ENCODE measurements around the gene CLEC7A. TPM values are rescaled to one million over a fixed set of nuclear protein-coding genes. Genes with fewer than 3 reads are reported as not detected.

Gene CLEC7A
- total and polyA plus RNA-seq, 11 donors: 0.83 to 31.5 (median 1.9) TPM

DNA sequence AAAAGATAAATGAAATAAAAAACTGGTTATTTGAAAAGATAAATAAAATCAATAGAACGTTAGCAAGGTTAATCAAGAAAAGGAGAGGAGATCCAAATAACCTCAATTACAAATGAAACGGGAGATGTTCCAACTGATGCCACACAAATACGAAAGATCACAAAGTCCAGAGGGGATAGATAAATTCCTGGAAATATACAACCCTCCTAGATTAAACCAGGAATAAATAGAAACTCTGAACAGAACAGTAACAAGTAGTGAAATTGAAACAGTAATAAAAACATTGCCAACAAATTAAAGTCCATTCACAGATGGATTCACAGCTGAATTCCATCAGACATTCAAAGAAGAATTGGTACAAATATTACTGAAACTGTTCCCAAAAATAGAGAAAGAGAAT lies 43.6 kb downstream of the CLEC7A start:
- H3K27ac ChIP-seq: no peak overlapping the region
- no peak overlapping the region for H3K4me3 ChIP-seq
- peaks cover 0 to 16% (median 9%) of the 10 kb centered on the region in 12 donors for H3K9me3 ChIP-seq
- peaks cover 0 to 5% (median 0%) of the 10 kb centered on the region in 9 donors for H3K36me3 ChIP-seq
- DNase-seq (no peak), ATAC-seq (no peak)
- H3K4me1 ChIP-seq: peaks cover 0 to 39% (median 0%) of the 10 kb centered on the region in 12 donors
- TF ChIP-seq POLR2A (IDR thresholded peaks at IDR 0.05): no peak
- TF ChIP-seq, protein P1, sequence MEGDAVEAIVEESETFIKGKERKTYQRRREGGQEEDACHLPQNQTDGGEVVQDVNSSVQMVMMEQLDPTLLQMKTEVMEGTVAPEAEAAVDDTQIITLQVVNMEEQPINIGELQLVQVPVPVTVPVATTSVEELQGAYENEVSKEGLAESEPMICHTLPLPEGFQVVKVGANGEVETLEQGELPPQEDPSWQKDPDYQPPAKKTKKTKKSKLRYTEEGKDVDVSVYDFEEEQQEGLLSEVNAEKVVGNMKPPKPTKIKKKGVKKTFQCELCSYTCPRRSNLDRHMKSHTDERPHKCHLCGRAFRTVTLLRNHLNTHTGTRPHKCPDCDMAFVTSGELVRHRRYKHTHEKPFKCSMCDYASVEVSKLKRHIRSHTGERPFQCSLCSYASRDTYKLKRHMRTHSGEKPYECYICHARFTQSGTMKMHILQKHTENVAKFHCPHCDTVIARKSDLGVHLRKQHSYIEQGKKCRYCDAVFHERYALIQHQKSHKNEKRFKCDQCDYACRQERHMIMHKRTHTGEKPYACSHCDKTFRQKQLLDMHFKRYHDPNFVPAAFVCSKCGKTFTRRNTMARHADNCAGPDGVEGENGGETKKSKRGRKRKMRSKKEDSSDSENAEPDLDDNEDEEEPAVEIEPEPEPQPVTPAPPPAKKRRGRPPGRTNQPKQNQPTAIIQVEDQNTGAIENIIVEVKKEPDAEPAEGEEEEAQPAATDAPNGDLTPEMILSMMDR (IDR thresholded peaks at IDR 0.05): no peak
- intact Hi-C loops (cut with DNase I): no loop called here
- no peaks in the 10 kb centered on the region for H3K27me3 ChIP-seq
- 83 to 93% (median 85%) methylated on average over 3 of the region's 3 CpGs for WGBS, 4 donors

DNA sequence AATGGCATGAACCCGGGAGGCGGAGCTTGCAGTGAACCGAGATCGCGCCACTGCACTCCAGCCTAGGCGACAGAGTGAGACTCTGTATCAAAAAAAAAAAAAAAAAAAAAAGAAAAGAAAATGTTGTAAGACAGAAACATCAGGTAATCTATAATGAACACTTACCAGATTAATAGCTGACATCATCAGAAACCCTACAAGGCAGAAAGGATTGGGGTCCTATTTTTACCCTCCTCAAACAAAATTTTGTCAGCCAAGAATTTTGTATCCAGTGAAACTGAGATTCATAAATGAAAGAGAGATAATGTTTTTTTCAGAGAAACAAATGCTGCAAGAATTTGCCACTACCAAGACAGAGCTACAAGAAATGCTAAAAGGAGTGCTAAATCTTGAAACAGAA lies 45.3 kb downstream of the CLEC7A start:
- WGBS, 4 donors: 80 to 94% (median 90%) methylated on average over 6 of the region's 6 CpGs
- Histone ChIP-seq H3K27me3 (no peaks in the 10 kb centered on the region), H3K27ac (no peak overlapping the region), H3K9me3 (peaks cover 0 to 16% (median 9%) of the 10 kb centered on the region in 12 donors), H3K4me1 (peaks cover 0 to 25% (median 0%) of the 10 kb centered on the region in 12 donors), H3K36me3 (peaks cover 0 to 15% (median 0%) of the 10 kb centered on the region in 9 donors), H3K4me3 (no peak overlapping the region)
- intact Hi-C loops (cut with DNase I): no loop called here
- ATAC-seq (no peak), DNase-seq (no peak)
- TF ChIP-seq, protein P1 (IDR thresholded peaks at IDR 0.05): no peak
- TF ChIP-seq POLR2A (IDR thresholded peaks at IDR 0.05): no peak

DNA sequence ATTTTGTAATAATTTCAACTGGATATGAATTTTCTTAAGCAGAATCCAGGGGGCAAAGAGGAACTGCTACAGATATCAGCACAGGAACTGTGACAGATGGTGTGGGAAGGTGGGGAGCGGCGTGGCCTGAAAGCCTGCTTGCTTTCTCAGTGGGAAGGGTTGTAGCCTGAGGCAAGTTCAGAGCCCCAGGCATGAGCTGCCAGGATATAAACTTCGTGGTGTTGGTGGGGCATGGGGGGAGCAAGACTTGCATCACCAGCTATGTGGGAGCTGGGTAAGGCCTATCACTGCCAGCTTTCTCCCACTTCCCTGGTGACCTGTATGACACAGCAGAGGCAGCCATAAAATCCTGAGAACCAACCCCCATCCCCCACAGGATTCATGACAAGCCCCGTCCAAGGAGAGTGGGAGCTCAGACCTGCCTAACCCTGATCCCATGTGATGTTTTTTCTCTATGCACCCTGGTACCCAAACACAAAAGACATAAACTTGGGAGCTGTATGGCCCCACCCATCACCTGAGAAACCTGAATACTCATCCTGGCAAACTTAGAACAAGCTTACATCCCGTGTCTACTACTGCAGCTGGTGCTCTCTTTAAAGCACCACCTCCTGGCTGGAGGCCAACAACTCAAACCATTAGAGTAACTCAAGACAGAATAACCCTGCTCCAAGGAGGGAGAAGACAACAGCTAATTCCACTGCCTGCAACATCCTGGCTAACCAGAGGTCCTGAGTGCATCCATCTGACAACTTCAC lies 47.7 kb downstream of the CLEC7A start:
- Histone ChIP-seq H3K4me3 (no peak overlapping the region), H3K9me3 (peaks cover 0 to 16% (median 9%) of the 10 kb centered on the region in 12 donors), H3K4me1 (peaks cover 0 to 8% (median 0%) of the 10 kb centered on the region in 12 donors), H3K27me3 (no peaks in the 10 kb centered on the region), H3K27ac (no peak overlapping the region), H3K36me3 (peaks cover 0 to 15% (median 0%) of the 10 kb centered on the region in 9 donors)
- intact Hi-C loops (cut with DNase I): no loop called here
- DNase-seq (no peak), ATAC-seq (no peak)
- WGBS, 4 donors: 66 to 74% (median 69%) methylated on average over 5 of the region's 5 CpGs
- no peak for TF ChIP-seq POLR2A (IDR thresholded peaks at IDR 0.05)
- TF ChIP-seq, protein P1 (IDR thresholded peaks at IDR 0.05): no peak

DNA sequence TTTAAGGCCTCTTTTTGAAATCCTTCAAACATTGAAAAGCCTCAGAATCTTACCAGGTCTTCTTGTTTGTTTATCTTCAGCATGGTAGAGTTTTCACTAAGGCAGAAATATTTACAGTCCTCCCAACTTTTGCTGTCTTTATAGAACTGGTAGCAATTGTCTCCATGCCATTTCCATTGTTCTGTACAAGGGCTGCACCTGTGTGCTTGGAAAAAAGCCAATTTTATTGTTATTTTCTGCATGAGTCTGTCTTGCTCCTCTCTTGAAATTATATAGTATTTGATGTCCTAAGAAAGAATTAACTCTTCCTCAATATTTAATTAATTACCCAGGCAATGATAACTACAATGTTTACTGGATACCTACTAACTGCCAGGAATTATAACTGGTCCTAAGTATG lies 54.5 kb downstream of the CLEC7A start:
- peaks cover 0 to 5% (median 0%) of the 10 kb centered on the region in 12 donors for H3K4me1 ChIP-seq
- no peak overlapping the region for H3K27ac ChIP-seq
- H3K4me3 ChIP-seq: no peak overlapping the region
- intact Hi-C loops (cut with DNase I): no loop called here
- ATAC-seq (no peak), DNase-seq (no peak)
- no peaks in the 10 kb centered on the region for H3K27me3 ChIP-seq
- TF ChIP-seq, protein P1 (IDR thresholded peaks at IDR 0.05): no peak
- TF ChIP-seq POLR2A (IDR thresholded peaks at IDR 0.05): no peak
- no peaks in the 10 kb centered on the region for H3K9me3 ChIP-seq
- H3K36me3 ChIP-seq: peaks cover 0 to 31% (median 3%) of the 10 kb centered on the region in 9 donors
